NCI-H748 (cell line): ENCODE results near the gene PM20D1.

Experiments used
- DNase-seq: peaks from one replicate; lab custom pipeline; 2025; ENCODE audit not compliant: unreplicated experiment; lab: John Stamatoyannopoulos, UW

The PM20D1 gene

DNA sequence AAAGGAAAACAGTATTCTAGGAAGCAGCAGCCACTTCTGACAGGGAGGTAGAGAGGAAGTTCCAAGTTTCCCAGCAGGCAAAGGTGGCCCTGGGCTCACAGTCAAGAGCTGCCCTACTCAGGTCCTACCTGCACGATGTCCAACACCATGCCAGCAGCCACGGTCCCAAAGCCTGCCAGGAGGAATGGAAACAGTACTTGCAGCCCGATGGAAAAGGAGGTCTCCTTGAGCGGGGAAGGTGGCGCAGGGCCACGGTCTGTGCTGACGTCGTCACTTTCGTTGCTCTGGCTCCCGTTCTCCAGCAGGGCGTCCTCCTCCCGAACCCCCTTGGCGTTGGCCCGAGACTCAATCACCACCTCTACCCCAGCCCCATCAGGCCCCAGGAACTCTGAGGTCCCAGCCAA is 40.0 kb downstream of the PM20D1 start:
- DNase-seq, result no peak

DNA sequence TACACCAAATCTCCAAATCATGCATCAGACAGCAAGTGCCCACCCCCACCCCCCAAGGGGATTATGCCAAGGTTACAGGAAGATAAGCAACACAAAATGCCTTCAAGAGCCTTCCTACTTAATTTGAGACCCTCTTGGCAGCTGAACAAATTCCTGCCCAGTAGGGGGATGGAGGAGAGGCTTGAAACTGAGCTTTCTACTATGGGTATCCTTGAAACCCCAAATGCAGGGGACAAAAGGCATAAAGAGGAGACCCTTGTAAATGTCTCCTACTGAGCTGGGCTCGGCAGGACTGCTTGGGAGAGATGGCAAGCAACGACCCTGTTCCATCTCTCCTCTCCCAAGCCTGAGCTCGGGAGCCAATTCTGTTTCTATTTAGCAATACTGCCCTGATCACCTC is 40.5 kb downstream of the PM20D1 start:
- DNase-seq, result no peak

DNA sequence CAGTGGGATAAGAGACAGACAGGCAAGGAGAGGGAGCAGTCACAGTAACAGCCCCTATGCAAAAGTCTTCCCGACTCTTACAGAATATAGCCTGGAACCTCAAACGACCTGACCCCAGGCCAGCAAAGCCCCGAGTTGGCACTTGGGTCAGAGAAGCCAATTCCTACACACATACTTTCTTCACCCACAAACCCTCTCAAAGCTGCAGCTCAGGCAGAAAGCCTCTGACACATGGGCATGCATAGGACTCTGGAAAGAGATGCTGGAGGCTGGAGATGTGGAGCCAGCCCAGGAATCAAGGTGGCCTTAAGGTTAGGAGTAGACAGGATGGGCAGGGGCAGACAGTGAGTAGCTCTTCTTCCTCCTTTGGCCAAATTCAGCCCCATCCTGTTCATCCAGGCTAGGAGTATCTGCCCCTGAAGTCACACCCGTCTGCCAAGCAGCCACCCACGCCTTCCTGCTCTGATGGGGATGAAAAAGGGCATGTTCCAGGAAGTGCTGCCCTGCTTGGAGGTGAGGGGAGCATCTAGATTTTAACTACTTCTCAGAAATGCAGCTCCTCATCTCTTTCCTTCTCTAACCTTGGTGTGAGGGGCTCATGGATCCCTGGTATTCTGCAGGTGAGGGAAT is 44.7 kb downstream of the PM20D1 start:
- DNase-seq, result no peak

DNA sequence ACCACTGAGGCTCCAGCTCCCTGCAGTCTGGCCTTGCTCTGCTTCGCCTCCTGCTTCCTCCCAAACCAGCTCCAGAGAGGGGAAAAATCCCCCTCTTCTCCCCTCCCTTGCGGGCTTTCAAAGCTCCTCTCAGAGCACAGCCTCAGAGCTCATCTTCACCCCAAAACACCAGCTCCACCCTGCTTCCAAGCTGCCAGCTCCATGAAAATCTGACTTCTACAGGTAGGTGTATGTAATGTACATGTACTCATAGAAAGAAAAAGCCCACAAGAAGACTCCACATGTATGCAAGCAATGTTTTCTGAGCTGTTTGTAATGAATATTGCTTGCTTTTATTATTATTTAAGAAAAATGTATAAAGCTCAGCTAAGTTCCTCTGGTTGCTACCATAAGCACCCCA is 45.3 kb downstream of the PM20D1 start:
- DNase-seq, result no peak

DNA sequence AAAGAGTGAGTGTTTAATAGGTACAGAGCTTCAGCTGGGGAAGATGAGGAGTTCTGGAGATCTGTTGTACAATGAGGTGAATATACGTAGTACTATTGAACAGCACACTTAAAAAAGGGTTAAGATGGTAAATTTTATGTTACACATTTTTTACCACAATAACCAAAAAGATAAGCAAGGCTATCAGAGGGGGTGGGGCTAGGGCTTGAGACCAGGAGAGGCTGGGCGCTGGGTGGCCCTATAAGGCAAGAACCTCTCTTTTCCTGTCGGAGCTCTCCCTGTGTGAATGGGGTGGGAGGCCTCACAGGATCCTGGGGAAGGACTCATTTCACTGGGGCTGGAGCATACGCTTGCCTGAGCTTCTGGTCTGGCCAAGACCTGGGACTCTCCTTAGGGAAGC is 45.9 kb downstream of the PM20D1 start:
- no peak for DNase-seq

DNA sequence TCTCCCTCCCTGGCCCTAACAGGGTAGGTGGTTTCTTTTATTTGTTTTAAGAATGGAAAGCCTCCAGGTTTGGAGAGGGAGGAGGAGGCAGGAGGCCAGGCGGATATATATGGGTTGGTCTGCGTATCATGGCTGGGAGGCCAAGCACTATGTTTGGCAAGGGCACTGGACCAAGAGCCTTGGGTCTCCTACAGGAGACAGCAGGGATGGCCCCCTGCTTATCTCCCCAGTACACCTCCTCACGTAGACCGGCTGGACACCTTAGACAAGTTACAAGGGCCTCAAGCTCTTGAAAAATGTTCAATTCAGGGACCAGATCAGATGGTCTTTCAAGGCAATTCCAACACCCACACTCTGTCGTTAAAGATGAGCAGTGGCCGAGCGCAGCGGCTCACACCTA is 47.9 kb downstream of the PM20D1 start:
- no peak for DNase-seq

DNA sequence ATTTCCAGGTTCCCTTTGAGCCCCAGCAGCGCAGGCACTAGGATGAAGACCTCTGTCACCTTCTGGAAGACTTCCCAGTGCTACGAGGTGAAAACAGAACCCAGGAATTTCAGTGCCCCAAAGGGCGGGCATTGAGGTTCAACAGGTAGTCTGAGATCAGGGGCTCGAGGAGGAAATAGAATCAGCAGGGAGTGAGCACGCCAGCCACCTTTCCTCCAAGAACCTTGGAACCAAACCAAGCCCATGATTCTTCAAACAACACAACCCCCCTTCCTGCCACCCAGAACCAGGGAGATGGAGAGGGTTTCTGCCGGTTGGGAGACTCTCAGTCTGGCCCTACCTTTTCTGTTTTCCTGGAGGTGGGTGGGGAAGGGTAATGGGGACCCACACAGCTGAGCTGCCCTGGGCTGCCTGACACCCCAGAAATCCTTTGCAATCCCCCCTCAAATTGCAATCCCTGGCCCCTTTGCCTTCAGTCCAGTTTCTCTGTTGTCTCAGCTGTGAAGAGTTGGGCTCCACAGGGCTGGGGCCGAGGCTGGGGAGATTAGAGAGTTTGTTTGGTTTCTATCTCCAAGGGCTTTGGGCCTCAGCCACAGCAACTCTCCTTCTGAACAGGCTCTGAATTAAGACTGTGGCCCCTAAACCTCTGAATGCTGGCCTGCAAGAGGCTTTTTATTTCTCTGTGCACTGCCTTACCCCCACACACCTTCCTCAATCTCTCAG is 48.8 kb downstream of the PM20D1 start:
- no peak for DNase-seq

DNA sequence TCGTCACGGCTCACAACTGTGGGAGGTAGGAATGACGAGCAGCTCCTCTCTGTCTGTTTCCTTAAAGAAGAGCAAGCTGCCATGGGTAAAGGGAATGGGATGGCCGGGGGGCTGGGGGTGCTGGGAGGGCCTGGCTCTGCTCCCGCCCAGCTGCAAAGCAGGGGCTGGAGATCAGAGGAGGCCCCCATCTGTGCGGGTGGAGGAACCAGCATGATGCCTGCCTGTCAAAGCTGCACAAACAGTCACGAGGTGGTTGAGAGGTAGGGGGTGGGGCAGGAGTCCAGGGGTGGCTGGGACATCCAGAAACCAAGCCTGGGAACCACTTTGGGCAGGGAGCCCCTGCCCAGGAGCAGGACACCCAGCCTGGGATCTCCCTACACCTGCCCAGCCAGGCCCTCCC is 49.5 kb downstream of the PM20D1 start:
- no peak for DNase-seq

DNA sequence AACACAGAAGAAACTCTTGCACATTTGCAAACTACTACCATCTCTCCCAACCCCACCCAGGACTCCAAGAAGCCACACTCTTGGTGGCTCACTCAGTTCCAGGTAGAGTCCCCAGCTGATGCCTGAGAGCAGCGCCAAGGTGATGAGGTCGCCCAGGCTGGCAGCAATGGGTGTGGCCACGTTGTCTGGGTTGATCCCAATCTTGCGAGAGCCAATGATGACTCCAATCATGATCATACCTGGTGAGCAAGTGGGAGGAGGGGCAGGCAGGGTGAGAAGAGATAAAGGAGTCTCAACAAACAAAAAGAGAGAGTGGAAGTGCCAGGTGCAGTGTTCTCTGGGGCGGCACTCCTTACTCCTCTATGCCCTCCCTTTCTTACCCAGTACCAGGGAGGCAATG is 51.4 kb downstream of the PM20D1 start:
- DNase-seq, result no peak

DNA sequence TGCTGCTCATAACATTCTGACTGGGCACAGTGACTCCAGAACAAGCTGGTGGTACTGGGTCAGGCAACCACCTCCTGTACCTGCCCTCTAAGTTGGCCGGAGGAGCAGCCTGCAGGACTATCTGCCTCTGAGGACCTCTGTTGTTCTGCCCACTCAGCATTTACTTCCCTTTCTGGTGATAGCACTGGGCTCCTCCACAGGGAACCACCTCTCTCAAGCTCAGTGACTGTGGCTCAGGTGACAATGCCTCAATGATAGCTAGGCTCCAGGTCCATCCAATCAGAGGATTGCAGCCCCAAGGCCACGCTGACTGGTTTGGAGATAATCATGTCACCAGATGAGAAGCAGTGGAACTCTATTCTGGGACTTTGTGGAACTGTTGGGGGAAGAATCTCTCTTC is 52.8 kb downstream of the PM20D1 start:
- DNase-seq, result no peak

DNA sequence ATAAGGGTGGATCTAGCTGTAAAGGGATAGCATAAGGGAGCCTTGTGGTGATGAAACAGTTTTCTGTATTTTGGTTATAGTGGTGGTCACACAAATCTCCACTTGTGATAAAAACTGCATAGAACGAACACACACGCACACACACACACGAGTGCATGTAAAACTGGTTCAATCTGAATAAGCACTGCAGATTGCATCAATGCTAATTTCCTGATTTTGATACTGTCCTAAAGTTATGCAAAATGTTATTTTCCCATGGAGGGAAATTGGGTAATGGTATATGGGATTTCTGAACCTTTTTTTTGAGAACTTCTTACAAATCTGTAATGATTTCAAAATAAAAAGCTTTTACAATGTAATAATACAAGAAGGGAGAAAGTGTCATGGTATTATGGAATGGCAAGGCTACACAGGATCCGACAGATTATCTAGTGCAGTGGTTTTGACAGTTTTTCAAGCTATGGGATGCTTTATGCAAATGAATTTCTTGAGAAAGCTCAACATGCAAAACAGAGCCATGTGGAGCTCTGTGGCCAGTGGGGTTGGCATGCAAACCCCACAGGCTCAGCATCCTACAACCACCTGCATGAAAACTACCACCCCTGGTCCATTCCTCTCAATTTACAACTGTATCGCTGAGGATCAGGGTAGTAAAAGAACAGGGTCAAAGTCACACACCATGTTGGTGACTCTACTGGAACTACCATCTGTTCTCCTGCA is 55.8 kb downstream of the PM20D1 start:
- no peak for DNase-seq

DNA sequence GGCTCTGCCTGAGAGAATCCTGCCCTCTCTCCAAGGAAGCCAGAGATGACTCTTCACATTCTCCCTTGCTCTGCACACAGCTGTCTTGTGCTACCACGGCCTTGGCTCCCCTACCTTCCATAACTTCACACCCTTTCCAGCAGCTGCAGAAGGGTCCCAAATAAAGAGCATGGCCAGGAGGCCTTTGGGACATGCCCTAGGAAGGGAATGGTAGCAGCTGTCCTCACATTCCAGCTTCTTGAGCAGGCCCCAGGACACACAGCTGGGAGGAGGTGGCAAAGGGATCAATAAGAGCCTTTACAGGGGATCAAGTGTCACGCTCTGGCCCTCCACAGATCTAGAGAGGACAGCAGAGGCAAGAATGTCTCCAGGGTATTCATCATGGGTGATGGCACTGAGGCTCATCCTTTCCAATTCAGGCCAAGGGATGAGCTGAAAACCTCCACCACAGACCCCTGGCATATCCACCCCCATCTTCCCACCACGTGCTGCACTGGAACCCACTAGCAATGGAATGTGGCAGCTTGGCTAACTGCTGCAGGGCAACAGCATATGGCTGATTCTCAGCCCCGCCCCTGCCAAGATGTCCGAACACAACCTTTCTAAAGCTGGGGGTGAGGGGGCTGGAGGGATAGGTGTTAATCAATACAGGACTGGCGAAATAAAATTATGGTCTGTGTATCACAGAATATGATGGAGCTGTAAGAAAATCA is 56.8 kb downstream of the PM20D1 start:
- no peak for DNase-seq

DNA sequence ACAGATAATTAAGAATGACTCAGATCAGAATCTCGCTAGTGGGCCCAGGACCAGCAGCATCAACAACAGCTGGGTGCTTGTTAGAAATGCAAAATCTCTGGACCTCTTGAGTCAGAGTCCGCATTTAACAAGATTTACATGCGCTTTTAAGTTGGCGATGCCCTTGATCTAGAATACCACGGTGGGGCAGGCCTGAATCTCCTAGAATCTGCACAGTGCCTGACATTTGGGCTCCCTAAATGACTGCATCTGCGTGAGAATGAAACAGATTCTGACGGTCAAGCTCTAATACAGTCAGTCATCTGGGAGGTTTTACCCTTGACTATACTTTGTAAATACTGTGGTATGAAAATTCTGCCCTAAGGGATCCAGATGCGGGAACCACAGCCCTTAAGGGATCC is 57.5 kb downstream of the PM20D1 start:
- no peak for DNase-seq

DNA sequence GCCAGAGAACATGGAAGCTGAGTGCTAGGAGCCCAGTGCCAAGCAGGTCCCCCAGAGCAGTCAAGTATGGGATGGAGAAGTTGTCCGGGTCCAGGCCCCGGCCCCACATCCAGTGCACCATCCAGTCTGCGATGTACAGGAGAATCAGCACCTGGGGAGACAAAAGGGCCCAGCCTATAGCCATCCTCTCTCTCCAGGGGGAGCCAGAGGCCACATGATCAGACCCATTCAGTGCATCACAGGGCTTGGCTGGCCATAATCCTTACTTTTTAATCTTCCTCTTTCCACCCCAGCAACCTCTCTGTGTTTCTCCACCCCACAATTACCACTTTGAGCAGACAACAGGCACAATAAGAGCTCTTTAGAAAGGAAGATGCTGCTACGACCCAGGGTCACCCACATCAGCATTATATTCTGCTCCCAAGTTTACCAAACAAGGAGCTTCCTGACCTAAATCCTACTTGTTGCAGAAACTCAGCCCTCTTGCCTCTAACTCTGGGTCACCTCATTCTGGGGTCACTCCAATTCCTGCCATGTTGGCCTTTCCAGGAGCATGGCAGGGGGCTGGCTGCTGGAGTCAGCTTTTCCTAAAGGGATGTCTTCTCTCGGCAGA is 58.3 kb downstream of the PM20D1 start:
- DNase-seq, result peak; percentile 42

DNA sequence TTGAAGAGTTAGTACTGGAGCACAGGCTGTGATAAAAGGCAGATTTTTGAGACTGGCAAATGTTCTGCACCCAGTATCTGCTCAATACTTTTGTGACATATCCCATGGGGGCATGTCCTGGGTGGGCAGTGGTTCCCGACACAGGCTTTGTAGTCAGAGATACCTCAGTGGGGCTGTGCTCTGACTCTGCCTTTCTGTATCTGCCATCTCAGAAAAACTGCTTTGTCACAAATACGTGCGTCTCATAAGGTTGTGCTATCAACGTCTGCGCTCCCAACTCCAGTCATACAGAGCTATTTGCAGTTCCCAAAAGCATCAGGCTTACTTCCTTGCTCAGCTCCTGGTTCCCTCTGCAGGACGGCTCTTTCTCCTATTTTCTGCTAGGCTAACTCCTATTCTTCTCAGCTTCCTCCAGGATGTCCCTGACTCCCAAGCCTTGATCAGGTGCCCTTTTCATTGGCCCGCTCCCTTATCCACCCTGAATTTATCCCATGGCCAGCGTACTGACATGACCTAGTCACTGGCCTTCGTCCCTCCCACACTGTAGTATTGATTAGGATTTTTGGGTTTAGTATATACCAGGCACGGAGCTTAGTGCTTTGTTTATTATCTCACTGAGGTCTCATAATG is 62.5 kb downstream of the PM20D1 start:
- no peak for DNase-seq

DNA sequence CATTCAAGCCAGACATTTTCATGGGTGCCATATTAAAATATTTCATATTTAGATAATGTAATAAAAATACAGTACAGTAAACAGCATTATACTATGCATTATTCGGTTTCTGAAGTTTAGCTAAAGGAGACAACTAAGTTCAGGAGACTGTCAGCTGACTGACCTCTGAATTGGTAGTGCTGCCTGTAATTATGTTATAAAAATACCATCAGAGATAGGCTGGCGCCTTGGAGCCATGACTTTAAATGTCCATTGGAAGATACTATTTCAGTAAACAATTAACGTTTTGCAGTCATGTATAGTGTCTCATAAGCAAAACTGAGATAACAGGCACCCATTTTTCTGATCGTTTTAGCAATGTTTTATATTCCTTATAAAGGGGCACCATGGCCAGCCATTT is 63.3 kb downstream of the PM20D1 start:
- DNase-seq, result no peak

DNA sequence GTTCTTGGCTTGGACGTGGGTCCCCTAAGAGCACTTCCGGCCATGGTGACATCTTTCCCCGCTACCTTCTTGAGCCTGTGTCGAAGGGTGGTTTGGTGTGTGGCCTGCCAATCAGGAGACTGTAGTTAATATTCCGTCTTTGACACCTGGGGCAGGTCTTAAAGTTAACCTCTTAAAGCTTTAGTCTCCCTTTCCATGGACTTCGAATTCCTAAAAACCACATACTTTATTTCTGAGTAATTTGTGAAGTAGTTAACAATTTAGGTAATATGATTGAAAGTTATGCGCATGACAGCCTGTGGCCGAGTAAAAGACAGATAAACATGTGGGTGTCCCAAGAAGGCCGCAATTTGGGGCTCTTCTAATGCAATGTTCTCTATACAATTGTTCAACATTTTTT is 64.5 kb downstream of the PM20D1 start:
- no peak for DNase-seq

DNA sequence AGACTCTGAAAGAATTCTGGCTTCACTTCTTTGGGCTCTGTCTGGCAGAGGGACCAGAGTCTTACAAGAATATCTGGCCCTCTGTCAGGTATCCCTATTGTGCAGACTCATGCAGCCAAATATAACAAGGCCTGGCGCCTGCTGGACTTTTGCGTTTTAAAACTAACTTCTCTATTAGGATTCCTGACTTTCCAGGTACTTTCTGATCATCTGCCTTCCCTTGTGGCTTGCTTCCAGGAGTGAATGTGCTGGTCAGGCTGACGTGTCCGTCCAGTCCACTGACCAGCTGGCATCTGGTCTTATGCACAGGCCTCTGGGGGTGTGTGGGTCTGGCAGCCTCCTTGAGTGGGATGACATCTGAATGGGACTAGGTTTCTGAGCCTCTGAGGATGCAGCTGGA is 66.0 kb downstream of the PM20D1 start:
- DNase-seq, result no peak

DNA sequence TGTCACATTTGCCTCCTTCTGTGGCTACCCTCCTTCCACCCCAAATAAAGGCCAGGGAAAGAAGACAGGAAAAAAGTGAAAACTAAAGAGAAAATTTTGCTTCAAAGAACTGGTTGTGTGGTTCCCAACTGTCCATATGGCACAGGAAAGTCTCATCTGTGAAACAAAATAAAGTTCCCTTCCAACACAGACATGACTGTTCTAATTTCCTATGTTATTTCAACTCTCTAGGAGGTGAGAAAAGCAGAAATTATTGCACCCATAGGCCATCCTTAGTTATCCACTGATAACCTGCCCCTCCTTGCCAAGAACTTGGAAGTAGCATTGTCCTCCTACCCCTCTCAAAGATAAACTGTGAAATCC is 66.5 kb downstream of the PM20D1 start:
- DNase-seq, result no peak

DNA sequence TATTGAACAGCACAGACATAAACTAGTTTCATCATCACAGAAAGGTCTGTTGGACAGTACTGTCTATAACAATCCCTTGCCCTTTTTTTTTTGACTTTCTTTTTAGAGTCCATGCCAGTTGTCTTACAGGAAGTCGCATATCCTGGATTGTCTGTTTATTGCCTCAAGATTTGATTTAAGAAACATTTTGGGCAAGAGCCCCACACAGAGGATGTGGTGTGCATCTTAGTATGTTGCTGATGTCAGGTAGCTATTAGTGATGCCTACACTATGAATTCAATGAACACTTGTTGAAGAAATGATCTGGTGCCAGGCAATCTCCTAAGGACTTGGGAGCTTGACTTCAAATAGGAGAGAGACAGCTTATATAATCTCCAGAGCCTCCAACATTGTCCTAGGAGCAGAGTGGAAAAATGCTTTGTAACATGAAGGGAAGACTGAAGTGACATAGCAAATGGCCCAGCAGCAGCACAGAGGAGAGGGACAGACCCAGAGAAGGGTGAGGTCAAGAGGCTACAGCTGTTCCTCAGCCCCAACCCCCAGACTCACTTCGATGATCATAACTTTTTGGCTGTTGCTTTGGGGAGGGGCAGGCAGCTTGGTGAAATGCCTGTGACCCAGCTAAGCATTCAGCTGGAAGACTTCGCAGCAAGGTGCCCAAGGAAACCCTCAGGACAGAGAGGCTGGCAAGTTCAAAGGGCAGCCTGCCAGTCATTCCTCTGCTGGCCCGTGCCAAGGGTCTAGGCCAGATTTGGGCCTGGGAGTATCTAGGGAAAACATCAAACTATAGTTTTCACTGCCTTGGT is 67.1 kb downstream of the PM20D1 start:
- no peak for DNase-seq
